Esophagus muscularis mucosa (tissue), 3 donors: ENCODE results near the gene NRXN2.

Experiments
- CTCF ChIP-seq, 3 experiments: fragments of 200-600 bp in 2 of 3; fragments of 450-650 bp in 1 of 3; sonication (generic) in 2 of 3; IDR thresholded peaks; one replicate each; pipeline ENCODE4 v1.5.1; 2017 to 2019; ENCODE audit warnings: antibody characterized with exemption in 3 of 3, mild to moderate bottlenecking in 2 of 3, moderate library complexity in 1 of 3
- POLR2A ChIP-seq: fragments of 450-650 bp; IDR thresholded peaks from one replicate; pipeline ENCODE4 v1.6.1; 2017; ENCODE audit warnings: antibody characterized with exemption, moderate library complexity, mild to moderate bottlenecking, low read depth
- POLR2AphosphoS5 ChIP-seq, 2 donors: sonication (generic); formaldehyde crosslinking; IDR thresholded peaks; one replicate each; pipeline ENCODE4 v1.6.1; 2017; ENCODE audit warnings: antibody characterized with exemption in 2 of 2

DNA sequence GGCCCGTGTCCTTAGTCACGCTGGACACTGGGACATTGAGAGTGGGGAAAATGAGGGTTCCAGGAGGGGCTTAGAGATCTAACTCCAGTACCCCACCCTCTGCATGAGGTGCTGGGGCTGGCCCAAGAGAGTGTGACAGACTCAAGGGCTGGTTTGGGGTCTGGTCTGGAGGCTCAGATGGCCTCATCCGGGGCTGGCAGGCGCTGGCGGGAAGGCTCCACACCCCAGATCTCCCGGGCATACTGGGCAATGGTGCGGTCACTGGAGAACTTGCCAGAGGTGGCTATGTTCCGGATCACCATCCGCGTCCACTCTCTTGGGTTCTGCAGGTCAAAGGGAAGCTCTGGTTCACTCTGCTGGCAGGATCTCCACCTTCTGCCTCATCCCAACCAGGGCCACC lies 23.5 kb upstream of the NRXN2 start:
- TF ChIP-seq CTCF (IDR thresholded peaks at IDR 0.05), result no peak
- TF ChIP-seq POLR2AphosphoS5 (IDR thresholded peaks at IDR 0.05), result no peak
- TF ChIP-seq POLR2A, result no peak
